DND-41 (cell line): ENCODE results near the gene TRIM45.

Experiments used
- ATAC-seq: fragments of 200-7000 bp; cut with Tn5 transposase; 3 replicates; pipeline ENCODE4 v1.9.1; 2021; ENCODE audit warnings: low read depth; ENCODE audit not compliant: insufficient read depth
- DNase-seq: peaks from one replicate; pipeline ENCODE4 v3.0.0-alpha.2; 2020
- H2AFZ ChIP-seq: 2 replicates; pipeline ENCODE4 v1.6.0; 2012; ENCODE audit warnings: low read depth, low read length
- H3K27ac ChIP-seq: 2 replicates; pipeline ENCODE4 v1.5.1; 2012; ENCODE audit warnings: low read length, inconsistent platforms
- H3K27me3 ChIP-seq: fragments of 200-600 bp; sonication (generic); 2 replicates; pipeline ENCODE4 v1.6.0; 2012; ENCODE audit warnings: low read length, mild to moderate bottlenecking, inconsistent platforms; ENCODE audit not compliant: insufficient read depth, poor library complexity
- H3K36me3 ChIP-seq: 2 replicates; pipeline ENCODE4 v1.5.1; 2012; ENCODE audit warnings: low read length, inconsistent platforms; ENCODE audit not compliant: insufficient read depth
- H3K4me1 ChIP-seq: 2 replicates; pipeline ENCODE4 v1.5.1; 2012; ENCODE audit warnings: mild to moderate bottlenecking, low read length; ENCODE audit not compliant: insufficient read depth
- H3K4me2 ChIP-seq: 2 replicates; pipeline ENCODE4 v1.6.0; 2012; ENCODE audit warnings: mild to moderate bottlenecking, moderate library complexity, low read length, inconsistent platforms; ENCODE audit not compliant: insufficient read depth
- H3K4me3 ChIP-seq, 2 experiments: fragments of 200-600 bp in 1 of 2; shearing (Covaris generic) in 1 of 2; 2 replicates each; pipeline ENCODE4 v1.5.1; 2012 to 2016; ENCODE audit warnings: inconsistent platforms in 2 of 2, low read length in 2 of 2, mild to moderate bottlenecking in 2 of 2, low read depth in 1 of 2, moderate library complexity in 1 of 2
- H3K79me2 ChIP-seq: 2 replicates; pipeline ENCODE4 v1.6.0; 2012; ENCODE audit warnings: low read length, inconsistent platforms; ENCODE audit not compliant: insufficient read depth
- H3K9ac ChIP-seq: 2 replicates; pipeline ENCODE4 v1.6.0; 2012; ENCODE audit warnings: low read depth, mild to moderate bottlenecking, inconsistent platforms, low read length, moderate library complexity
- H3K9me3 ChIP-seq: 2 replicates; pipeline ENCODE4 v1.5.1; 2012; ENCODE audit warnings: low read length, moderate library complexity, mild to moderate bottlenecking, inconsistent platforms; ENCODE audit not compliant: insufficient read depth, severe bottlenecking
- H4K20me1 ChIP-seq: 2 replicates; pipeline ENCODE4 v1.6.0; 2012; ENCODE audit warnings: low read length; ENCODE audit not compliant: insufficient read depth
- EZH2 ChIP-seq: IDR thresholded peaks from 3 replicates; pipeline ENCODE4 v1.6.1; 2012; ENCODE audit warnings: borderline replicate concordance, low read depth, mild to moderate bottlenecking, moderate library complexity, low read length, inconsistent platforms; ENCODE audit not compliant: severe bottlenecking
- TF ChIP-seq, protein P1 (sequence below): IDR thresholded peaks from 2 replicates; pipeline ENCODE4 v1.5.1; 2012; ENCODE audit warnings: borderline replicate concordance, low read length, moderate library complexity, mild to moderate bottlenecking; ENCODE audit not compliant: poor library complexity, severe bottlenecking; ENCODE audit errors: extremely low read depth

The TRIM45 gene

DNA sequence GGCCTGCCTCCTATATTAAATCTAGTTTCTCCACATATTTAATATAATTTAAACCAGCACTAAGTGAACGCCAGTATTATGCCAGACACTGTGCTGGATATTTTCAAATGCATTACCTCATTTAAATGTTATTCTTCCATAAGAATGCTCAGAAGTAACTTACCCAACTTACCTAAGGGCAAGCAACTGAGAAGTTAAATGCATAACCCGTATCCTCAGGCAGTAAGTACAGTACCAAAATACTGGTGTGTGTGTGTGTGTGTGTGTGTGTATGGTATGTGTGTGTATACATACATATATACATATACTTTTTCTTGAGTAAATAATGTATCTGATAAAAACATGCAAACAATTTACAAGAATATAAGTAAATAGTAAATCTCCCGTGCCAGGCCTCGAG, 9.0 kb upstream of the TRIM45 start:
- no peaks in the 10 kb centered on the region for H3K9me3 ChIP-seq
- H3K4me3 ChIP-seq = no peak overlapping the region
- H3K27ac ChIP-seq = no peak overlapping the region
- no peaks in the 10 kb centered on the region for H4K20me1 ChIP-seq
- no peak for ATAC-seq
- H3K79me2 ChIP-seq = no peaks in the 10 kb centered on the region
- H3K27me3 ChIP-seq = peaks cover 3% of the 10 kb centered on the region
- no peak for DNase-seq
- no peak overlapping the region for H3K9ac ChIP-seq
- H3K36me3 ChIP-seq = no peaks in the 10 kb centered on the region
- no peak overlapping the region for H2AFZ ChIP-seq
- H3K4me2 ChIP-seq = no peak overlapping the region
- TF ChIP-seq, protein P1, sequence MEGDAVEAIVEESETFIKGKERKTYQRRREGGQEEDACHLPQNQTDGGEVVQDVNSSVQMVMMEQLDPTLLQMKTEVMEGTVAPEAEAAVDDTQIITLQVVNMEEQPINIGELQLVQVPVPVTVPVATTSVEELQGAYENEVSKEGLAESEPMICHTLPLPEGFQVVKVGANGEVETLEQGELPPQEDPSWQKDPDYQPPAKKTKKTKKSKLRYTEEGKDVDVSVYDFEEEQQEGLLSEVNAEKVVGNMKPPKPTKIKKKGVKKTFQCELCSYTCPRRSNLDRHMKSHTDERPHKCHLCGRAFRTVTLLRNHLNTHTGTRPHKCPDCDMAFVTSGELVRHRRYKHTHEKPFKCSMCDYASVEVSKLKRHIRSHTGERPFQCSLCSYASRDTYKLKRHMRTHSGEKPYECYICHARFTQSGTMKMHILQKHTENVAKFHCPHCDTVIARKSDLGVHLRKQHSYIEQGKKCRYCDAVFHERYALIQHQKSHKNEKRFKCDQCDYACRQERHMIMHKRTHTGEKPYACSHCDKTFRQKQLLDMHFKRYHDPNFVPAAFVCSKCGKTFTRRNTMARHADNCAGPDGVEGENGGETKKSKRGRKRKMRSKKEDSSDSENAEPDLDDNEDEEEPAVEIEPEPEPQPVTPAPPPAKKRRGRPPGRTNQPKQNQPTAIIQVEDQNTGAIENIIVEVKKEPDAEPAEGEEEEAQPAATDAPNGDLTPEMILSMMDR = no peak
- TF ChIP-seq EZH2 = no peak
- H3K4me1 ChIP-seq = no peaks in the 10 kb centered on the region

GRCh38 chr1:117128323-117129079, 7.0 kb upstream of the TRIM45 start:
- Histone ChIP-seq H3K4me1 (no peaks in the 10 kb centered on the region), H2AFZ (no peak overlapping the region), H3K79me2 (no peaks in the 10 kb centered on the region), H3K9ac (no peak overlapping the region), H3K36me3 (no peaks in the 10 kb centered on the region), H3K27me3 (peaks cover 8% of the 10 kb centered on the region), H3K4me2 (no peak overlapping the region), H3K4me3 (no peak overlapping the region), H3K9me3 (no peaks in the 10 kb centered on the region), H4K20me1 (no peaks in the 10 kb centered on the region), H3K27ac (no peak overlapping the region)
- peak; percentile 66; the same call in 1 of the 3 replicates for ATAC-seq
- TF ChIP-seq, protein P1 = peak; percentile 68
- no peak for TF ChIP-seq EZH2
- DNase-seq = no peak

DNA sequence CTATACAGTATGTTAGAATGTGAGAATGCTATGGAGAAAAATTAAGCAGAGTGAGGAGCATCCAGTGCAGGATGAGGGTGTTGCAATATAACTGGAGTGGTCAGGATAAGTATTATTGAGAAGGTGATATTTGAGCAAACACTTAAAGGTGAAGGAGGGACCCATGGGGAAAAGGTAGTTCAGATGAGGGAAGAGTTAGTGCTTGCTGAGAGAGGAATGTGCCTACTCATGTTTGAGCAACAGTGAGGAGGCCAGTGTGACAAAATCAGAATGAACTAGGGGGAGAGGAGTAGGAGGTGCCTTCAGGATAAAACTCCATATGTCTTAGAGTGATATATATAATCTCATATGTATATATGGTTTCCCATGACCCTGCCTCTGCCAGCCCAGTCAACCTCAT, 6.2 kb upstream of the TRIM45 start:
- H2AFZ ChIP-seq = no peak overlapping the region
- no peak overlapping the region for H3K27ac ChIP-seq
- no peak overlapping the region for H3K4me2 ChIP-seq
- H3K36me3 ChIP-seq = no peaks in the 10 kb centered on the region
- no peaks in the 10 kb centered on the region for H3K79me2 ChIP-seq
- ATAC-seq (no peak), DNase-seq (no peak)
- H3K4me3 ChIP-seq = no peak overlapping the region
- no peak overlapping the region for H3K9ac ChIP-seq
- no peaks in the 10 kb centered on the region for H3K9me3 ChIP-seq
- no peaks in the 10 kb centered on the region for H3K4me1 ChIP-seq
- no peaks in the 10 kb centered on the region for H4K20me1 ChIP-seq
- peaks cover 8% of the 10 kb centered on the region for H3K27me3 ChIP-seq
- TF ChIP-seq, protein P1 = no peak
- TF ChIP-seq EZH2 = no peak
